ENCODE data around the gene NR3C2. TPM values are rescaled to one million over a fixed set of nuclear protein-coding genes. Genes with fewer than 3 reads are reported as not detected.

The NR3C2 gene
- polyA plus RNA-seq, 1 donor from 2014 or later, result 0.06 TPM

- H4K20me1 ChIP-seq (ENCODE audit: insufficient read depth), result no peaks in the 10 kb centered on the region
- no peaks in the 10 kb centered on the region for H3K79me2 ChIP-seq (replicated peaks; ENCODE audit: insufficient read depth, low read length)
- TF ChIP-seq TAF1 (IDR thresholded peaks at IDR 0.05; ENCODE audit: low read depth), result no peak
- no peak for TF ChIP-seq REST (IDR thresholded peaks at IDR 0.05; ENCODE audit: borderline replicate concordance)
- TF ChIP-seq MXI1 (conservative IDR thresholded peaks at IDR 0.05; ENCODE audit: poor library complexity, severe bottlenecking), result no peak
- no peak for TF ChIP-seq EZH2 (IDR thresholded peaks at IDR 0.05; ENCODE audit: borderline replicate concordance, insufficient read depth, low read length, poor library complexity, severe bottlenecking)
- no peak for TF ChIP-seq POLR2AphosphoS5 (IDR thresholded peaks at IDR 0.05)
- TF ChIP-seq EP300 (conservative IDR thresholded peaks at IDR 0.05; ENCODE audit: poor library complexity, severe bottlenecking), result no peak
- no peaks in the 10 kb centered on the region for H3F3A ChIP-seq (ENCODE audit: insufficient read depth, low read length, poor library complexity, severe bottlenecking)
- H3K9me3 ChIP-seq (ENCODE audit: low read length), result no peaks in the 10 kb centered on the region
- no peaks in the 10 kb centered on the region for H3K9me2 ChIP-seq (ENCODE audit: insufficient read depth, low read length)
- no peaks in the 10 kb centered on the region for H3K36me3 ChIP-seq (ENCODE audit: insufficient read depth, low read length)
- no peak overlapping the region for H2AFZ ChIP-seq (ENCODE audit: low read depth, low read length)
- H3K27ac ChIP-seq (ENCODE audit: low read length), result no peak overlapping the region
- no peak overlapping the region for H3K9ac ChIP-seq (ENCODE audit: low read length)
- no peak overlapping the region for H3K4me2 ChIP-seq (ENCODE audit: low read length)
- no peak overlapping the region for H3K4me3 ChIP-seq (ENCODE audit: low read length)
- H3K27me3 ChIP-seq (ENCODE audit: insufficient read depth, low read depth, low read length), result no peaks in the 10 kb centered on the region
Observed at GRCh38 chr4:148059617-148060180, 382.5 kb downstream of the NR3C2 start.

- Histone ChIP-seq H2AFZ (ENCODE audit: low read depth, low read length) (no peak overlapping the region), H3K27ac (ENCODE audit: low read length) (no peak overlapping the region), H4K20me1 (ENCODE audit: insufficient read depth) (no peaks in the 10 kb centered on the region), H3K9me3 (ENCODE audit: low read length) (no peaks in the 10 kb centered on the region), H3K79me2 (replicated peaks; ENCODE audit: insufficient read depth, low read length) (no peaks in the 10 kb centered on the region), H3K9ac (ENCODE audit: low read length) (no peak overlapping the region), H3K36me3 (ENCODE audit: insufficient read depth, low read length) (no peaks in the 10 kb centered on the region), H3F3A (ENCODE audit: insufficient read depth, low read length, poor library complexity, severe bottlenecking) (no peaks in the 10 kb centered on the region), H3K4me3 (ENCODE audit: low read length) (no peak overlapping the region), H3K9me2 (ENCODE audit: insufficient read depth, low read length) (no peaks in the 10 kb centered on the region), H3K4me2 (ENCODE audit: low read length) (no peak overlapping the region), H3K27me3 (ENCODE audit: insufficient read depth, low read depth, low read length) (no peaks in the 10 kb centered on the region)
- TF ChIP-seq MXI1 (conservative IDR thresholded peaks at IDR 0.05; ENCODE audit: poor library complexity, severe bottlenecking) (no peak), TAF1 (IDR thresholded peaks at IDR 0.05; ENCODE audit: low read depth) (no peak), RAD21 (conservative IDR thresholded peaks at IDR 0.05) (no peak), EP300 (conservative IDR thresholded peaks at IDR 0.05; ENCODE audit: poor library complexity, severe bottlenecking) (no peak), POLR2AphosphoS5 (IDR thresholded peaks at IDR 0.05) (no peak), EZH2 (IDR thresholded peaks at IDR 0.05; ENCODE audit: borderline replicate concordance, insufficient read depth, low read length, poor library complexity, severe bottlenecking) (no peak), SMC3 (conservative IDR thresholded peaks at IDR 0.05; ENCODE audit: poor library complexity) (no peak), REST (IDR thresholded peaks at IDR 0.05; ENCODE audit: borderline replicate concordance) (no peak)
- TF ChIP-seq, protein P1, sequence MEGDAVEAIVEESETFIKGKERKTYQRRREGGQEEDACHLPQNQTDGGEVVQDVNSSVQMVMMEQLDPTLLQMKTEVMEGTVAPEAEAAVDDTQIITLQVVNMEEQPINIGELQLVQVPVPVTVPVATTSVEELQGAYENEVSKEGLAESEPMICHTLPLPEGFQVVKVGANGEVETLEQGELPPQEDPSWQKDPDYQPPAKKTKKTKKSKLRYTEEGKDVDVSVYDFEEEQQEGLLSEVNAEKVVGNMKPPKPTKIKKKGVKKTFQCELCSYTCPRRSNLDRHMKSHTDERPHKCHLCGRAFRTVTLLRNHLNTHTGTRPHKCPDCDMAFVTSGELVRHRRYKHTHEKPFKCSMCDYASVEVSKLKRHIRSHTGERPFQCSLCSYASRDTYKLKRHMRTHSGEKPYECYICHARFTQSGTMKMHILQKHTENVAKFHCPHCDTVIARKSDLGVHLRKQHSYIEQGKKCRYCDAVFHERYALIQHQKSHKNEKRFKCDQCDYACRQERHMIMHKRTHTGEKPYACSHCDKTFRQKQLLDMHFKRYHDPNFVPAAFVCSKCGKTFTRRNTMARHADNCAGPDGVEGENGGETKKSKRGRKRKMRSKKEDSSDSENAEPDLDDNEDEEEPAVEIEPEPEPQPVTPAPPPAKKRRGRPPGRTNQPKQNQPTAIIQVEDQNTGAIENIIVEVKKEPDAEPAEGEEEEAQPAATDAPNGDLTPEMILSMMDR (IDR thresholded peaks at IDR 0.05; ENCODE audit: poor library complexity, severe bottlenecking), result no peak
Observed at GRCh38 chr4:148057984-148058859, 384.0 kb downstream of the NR3C2 start.

Measured in neural cell (in vitro differentiated cells).